Measurements from ENCODE around the gene GRID2.

GRID2 gene

DNA sequence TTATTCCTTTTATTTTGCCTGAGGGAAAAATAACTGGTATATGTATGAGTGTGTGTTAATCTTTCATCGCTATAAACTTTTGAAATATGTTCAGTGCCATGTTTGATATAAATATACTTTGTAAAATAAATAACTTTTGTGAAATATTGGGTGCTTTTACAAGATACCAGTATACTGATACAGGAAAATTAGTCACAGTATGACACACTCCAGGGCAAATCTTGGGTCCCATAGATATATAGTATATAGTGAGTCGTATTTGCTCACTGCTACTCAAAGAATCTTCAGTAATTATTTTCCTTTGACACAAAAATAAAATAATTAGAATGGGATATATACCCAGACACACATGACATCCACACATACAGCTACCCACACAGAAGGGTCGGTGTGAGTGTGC lies 472.3 kb downstream of the GRID2 start:
- no peak for DNase-seq

DNA sequence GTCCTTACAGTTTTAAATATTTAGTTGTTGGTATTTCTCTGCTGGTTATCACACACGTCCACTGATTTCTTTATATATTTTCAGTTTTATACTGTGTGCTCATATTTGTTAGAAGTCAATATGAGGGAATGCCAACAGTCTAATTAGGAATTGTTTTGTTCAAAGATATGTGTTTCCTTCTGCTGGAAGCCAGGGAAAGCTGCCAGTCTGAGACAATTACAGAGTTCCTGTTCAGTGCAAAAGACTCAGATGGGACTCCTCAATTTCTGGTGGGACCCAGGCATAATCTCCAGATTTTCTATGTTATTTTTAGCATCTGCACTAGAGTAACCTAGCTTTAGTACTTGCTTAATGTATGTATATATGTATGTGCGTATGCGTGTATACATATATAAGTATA lies 486.0 kb downstream of the GRID2 start:
- DNase-seq, result no peak

DNA sequence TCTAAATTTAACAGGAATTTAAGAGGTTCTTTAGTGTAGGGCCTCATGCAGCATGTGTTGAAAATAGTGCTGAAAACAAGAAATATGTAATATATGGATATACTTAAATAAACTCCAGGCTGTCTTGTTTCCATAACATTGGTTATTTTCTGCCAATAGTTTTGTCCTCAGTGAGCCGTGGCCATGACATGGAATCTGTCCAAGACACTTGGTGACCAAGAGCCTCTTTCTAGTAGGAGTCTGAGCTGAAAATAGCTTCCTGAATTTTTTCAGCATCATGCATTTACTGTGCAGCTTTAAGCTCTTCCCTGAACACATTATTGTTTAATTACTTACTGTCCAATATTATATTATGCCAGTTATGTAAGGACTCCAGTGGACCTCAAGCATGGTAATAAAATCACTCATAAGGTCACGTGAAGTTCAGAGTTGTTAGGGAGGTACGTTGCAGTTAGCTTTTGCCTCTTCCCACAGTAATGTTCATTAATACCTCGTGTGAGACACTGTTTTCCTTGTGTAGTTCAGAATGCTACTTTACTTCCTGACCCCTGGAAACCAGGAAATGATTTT lies 488.2 kb downstream of the GRID2 start:
- DNase-seq, result no peak

DNA sequence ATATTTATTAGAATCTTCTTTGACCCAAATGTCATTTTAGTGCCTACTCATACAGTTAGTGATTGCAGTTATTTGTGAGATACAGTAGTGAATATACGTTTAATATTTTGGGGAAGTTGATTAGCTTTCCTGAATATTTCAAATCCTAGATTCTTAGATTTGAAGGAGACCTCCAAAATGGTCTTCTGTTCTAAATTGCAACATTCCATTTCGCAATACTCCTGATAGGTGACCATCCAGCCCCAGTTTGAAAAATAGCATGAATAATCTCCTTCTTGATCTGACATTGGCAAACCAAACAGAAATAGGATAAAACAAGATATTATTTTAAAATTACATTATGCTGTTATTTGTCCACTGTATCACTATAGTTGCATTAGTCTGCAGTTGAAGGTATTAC lies 505.6 kb downstream of the GRID2 start:
- no peak for DNase-seq

DNA sequence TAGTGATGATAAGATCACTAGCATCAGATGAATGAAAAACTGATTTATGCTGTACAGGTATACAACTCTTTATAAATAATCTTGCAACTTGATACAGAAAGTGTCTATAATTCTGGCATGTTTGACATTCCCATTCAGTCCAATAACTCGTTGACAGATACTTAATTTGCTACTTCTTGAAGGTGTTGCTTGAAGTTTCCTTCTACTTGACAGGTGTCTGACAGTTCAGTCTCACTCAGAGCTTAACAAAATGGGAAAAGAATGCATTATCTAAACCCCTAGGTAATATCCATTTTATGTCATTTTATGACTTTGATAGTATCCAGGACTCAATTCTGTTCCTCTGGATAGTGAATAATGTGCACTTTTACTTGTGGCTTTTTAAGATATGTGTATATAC lies 508.9 kb downstream of the GRID2 start:
- no peak for DNase-seq

DNA sequence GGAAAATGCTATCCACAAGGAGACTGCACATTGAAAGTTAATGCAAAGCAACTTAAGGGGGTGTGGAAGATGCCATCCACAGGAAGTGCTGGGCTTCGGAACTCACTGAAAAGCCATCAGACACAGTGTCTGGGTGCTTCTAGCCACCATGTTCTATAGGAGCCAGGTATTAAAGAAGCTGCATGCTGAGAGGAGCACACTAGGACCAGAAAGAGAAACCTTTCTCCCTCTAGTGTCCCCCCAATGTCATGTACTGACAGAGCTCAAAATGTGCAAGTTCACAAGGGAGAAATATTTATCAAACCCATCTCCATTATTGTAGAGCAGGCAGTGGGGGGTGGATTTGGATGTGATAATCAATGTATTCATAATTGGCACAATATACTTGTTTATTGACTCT lies 510.9 kb downstream of the GRID2 start:
- DNase-seq, result no peak

DNA sequence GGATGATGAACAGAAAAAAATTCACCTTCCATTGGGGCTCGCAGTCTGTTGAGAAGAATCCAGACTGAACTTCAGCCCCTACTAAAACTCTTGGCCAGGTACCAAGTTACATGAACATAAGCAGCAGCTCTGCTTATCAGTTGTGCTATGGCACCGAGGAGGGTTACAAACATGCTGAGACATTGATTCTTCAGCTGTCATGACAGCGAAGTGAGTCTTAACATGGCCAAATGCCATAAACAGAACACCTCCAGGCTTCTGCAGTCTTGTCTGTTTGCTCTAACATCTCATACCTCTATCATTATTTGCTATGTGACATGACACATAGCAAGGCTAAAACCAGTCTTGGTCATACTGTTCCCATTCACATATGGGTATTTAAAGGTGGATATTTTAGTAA lies 521.5 kb downstream of the GRID2 start:
- DNase-seq, result no peak

DNA sequence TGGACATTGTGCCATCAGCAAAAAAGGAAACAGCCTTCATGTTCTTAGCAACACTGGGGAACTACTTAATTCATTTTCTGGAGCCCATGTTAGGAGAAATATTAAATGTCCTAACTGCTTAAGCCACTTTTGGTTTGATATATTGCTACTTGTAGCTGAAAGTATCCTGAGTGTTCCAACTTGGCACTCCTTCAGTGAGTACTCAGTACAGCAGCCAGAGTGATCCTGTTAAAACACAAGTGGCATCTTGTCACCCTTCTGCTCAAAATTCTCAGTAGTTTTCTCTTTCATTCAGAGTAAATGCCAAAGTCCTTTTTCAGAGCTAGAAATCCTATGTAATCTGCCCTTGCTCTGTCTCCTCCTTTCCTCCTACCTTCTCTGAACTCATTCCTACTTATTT lies 522.0 kb downstream of the GRID2 start:
- no peak for DNase-seq

DNA sequence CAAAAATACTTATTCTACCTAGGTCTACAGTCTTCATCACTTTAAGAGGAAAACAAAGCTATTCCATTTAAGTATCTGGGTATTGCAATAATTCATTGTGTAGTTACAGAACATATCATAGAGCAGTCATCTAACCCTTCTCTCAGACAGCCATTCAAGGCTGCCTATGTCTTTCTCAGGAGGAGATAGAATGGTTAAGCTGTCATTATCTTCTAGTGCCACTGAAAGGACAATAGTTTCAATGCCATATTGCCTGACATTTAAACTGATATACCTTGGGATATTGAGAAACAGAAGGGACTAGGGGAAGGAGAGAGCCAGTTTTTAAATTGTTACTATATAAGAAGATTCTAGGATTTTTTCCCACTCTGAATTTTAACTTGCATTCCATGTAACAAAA lies 527.0 kb downstream of the GRID2 start:
- DNase-seq, result no peak

DNA sequence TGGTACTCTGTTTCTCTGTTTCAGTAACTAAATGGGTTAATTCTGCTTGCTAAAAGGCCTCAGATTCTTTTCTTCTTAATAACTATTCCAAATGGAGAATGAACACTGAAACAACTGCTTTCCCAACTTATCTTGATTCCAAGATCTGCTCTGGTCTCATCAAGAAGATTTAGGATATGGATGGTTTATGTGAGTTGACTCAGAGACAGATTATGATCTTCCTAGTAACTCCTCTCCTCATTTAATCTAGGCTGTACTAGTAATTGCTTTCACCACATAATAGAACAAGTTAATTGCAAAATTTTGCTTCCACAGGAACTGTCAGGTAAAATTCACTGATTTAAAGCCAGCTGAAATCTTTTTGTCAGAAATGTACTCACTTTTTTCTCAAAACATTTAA lies 537.1 kb downstream of the GRID2 start:
- DNase-seq, result no peak

DNA sequence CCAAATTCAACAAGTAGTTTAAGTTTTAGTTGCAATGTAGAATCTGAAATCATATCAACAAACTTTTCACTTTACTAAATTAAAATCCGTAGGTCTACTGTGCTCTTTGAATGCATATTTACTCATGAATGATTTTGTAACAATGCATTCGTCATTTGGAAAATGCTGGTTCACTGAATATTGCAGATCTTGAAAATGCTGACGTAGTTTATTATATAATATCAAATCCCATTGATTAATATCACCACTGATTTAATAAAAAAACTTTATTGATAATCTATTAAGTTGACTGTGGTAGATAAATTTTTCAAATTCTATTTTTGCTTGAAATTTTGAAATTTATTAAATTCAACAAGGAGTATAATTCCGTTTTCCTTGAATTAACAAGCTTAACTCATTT lies 540.0 kb downstream of the GRID2 start:
- no peak for DNase-seq

DNA sequence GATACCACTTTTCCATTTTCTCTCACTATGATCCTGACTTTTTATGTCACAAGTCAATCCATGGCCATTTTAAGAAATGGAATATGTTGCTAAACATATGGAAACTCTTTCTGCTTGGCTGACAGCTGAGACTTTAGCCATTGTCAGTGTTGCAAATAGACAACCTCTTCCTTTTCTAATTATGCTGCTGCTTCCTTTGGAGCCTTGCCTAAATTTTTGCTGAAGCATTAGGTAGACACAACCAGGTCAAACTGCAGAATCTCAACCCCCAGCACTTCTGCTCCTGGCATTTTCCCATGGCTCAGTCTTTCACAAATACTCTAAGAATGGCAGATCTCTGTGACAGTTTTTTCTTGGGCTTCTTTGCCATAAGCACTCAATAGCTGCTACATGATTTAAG lies 543.3 kb downstream of the GRID2 start:
- DNase-seq, result no peak

DNA sequence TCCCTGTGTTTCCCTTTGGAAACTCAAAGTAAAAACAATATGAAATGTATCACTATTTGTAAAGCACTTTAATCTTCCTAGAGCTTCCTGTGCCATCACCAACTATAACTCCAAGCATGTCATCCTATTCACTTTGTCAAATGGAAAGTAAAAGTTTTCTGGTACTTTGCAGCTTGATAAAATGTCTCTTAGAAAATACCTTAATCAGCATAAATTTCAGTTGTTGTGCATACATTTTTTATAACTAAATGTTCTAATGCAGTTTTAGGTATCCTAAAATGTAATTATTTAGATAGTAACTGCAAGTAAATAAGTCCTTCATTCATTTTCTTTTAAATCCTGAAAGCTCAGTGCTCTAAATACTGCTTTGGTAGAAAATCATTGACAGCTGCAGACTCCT lies 558.7 kb downstream of the GRID2 start:
- DNase-seq, result no peak

DNA sequence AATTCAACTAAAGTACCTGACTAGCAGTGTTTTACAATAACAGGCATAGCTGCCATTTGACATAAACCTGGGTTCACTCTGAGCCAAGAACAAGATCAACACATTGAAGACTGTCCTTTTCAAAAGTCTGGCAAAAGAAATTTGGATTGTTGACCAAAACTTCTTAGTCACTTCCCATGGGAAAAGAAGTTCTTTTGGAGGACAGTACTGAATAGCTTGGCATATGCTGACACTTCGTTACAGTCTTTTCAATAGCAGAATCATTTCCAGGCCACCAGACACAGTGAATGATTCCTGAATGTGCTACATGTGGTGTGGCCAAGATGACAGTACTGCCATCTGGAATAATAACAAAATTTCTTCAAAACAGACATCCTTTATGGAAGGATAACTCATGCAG lies 560.3 kb downstream of the GRID2 start:
- DNase-seq, result no peak

DNA sequence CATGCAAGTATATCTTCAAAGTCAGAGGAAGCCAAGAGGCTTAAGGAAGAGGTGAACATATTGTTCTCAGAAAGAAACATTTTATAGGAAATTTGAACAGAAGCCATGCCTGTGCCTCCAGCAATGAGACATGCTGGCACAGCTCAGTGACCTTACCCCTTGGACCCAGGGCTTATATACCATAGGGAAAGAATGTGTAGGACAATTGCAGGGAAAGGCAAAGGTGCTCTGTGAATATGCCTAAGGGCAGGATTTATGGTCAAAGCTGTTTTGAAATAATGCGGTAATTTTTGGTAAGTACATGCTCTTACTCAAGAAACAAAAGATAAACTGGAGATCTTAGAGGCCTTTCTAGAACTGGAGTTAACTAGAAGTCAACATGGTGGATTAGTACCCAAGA lies 568.8 kb downstream of the GRID2 start:
- DNase-seq, result no peak

DNA sequence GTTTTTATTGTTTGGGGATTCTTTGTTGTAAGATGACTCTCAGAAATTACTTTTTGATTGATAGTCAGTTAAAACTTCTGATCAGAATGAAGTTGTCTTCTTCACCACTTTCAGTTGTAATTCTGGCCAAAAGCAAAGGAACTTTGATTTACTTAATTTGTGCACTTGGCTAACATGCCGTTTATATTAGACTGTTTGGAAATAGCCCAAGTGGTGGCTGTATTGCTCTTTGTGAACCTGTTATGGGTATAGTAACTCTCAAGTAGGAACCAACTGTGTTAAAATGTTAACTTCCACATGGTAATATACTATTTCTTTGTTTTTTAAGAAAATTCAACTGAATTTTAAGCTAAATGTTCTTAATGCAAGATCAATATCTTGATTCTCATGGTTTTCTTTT lies 581.9 kb downstream of the GRID2 start:
- no peak for DNase-seq

DNA sequence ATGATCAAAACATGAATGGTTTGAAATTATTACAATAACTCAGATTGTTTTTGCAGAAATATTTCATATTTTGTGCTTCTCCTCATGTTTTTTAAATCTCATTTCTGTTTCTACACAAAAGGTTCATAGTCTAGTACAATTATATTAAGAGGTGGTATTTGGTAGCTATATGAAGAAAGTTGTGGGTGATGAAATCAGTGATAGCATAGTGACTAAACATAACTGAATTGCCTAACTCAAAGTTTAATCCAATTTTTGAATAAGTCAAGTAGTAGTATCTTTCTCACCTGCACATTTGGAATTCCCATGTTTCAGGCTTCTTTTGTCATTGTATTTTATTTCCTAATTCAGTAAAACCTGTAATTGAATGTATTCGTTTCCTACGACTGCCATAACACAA lies 648.7 kb downstream of the GRID2 start:
- no peak for DNase-seq

DNA sequence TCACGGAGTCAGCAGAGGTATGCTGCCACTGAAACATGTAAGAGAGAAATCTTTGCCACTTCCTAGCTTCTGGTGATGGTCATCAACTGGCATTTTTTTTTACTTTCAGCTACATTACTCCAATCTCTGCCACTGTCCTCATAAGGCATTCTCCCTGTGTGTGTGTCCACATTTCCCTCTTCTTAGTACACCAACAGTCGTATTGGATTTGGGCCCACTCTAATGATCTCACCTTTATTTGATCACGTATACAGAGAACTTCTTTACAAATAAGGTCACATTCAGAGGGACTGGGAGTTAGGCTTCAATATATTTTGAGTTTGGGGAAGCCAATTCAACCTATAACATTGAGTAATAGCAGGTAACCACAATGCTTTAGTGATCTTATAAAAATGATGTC lies 649.1 kb downstream of the GRID2 start:
- no peak for DNase-seq

DNA sequence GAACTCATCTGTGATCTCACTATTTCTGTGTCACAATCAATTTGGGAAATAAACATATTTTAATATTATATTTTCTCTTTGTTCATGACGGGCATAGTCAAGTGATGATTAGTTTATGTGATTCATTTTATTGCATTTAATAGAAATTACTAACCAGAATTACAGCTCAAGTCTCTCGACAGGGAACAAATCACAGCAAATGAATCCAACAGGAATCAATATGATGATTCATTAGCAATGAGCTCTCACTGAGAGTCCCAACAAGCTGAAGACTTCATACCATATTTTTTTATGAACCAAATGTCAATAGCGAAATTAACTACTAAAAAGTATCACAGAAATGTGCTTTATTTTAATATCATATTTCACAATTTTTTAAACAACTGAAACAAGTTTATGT lies 649.7 kb downstream of the GRID2 start:
- no peak for DNase-seq

DNA sequence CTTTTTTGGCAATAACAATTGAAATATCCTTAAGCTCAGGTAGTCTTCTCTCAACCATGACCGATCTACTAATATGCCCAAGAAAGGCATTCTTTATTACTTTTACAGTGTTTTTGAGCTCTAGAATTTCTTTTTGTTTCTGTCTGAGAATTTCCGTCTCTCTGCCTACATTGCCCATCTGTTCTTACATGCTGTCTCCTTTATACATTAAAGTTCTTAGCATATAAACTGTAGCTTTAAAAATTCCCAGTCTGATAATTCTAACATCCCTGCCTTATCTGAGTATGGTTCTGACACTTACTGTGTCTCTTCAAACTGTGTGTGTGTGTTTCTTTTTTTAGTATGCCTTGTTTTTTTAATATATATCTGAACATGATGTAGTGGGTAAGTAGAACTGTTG lies 658.1 kb downstream of the GRID2 start:
- DNase-seq, result no peak

DNA sequence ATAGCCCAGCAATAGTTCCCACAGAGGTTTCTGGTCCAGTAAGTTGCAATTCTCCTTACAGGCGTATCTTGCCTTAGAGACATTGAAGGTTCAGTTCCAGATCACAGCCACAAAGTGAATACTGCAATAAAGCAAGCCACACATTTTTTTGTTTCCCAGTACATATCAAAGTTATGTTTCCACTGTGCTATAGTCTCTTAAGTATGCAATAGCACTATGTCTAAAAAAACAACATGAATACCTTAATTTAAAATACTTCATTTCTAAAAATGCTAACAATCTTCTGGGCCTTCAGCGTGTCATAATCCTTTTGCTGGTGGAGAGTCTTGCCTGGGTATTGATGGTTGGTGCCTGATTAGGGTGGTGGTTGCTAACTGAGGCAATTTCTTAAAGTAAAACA lies 659.1 kb downstream of the GRID2 start:
- no peak for DNase-seq

DNA sequence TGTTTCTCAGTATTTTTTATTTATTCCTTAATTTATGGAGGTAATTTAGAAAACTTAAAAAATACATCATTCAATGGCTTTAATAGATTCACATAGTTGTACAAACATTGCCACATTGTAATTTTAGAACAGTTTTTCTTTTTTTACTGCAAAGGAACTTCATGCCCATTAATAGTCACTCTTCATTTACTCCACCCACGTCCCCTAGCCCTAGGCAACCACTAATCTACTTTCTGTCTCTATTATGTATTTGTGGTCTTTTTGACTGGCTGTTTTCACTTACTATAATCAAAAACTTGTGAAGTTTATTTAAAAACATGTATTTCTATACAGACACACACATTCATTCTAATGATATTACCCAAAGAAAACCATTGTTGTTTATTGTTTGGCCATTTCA lies 664.8 kb downstream of the GRID2 start:
- no peak for DNase-seq

DNA sequence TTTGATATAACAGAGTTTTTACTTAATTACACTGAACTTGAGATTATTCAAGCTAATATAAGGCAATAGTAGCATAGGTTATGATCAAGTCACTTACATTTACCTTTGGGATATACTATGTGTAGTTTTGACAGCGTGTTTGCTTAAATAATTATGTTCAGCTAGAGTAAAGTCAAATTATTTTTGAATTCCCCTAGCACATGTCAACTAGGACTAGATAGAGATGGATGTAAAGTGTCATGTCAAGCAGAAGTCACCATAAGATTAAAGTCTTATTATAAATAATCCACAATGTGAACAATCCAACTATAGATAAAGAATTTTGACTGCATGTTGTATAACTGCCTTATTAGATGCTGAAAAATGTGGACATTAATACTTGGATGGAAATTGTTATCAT lies 665.2 kb downstream of the GRID2 start:
- DNase-seq, result no peak

DNA sequence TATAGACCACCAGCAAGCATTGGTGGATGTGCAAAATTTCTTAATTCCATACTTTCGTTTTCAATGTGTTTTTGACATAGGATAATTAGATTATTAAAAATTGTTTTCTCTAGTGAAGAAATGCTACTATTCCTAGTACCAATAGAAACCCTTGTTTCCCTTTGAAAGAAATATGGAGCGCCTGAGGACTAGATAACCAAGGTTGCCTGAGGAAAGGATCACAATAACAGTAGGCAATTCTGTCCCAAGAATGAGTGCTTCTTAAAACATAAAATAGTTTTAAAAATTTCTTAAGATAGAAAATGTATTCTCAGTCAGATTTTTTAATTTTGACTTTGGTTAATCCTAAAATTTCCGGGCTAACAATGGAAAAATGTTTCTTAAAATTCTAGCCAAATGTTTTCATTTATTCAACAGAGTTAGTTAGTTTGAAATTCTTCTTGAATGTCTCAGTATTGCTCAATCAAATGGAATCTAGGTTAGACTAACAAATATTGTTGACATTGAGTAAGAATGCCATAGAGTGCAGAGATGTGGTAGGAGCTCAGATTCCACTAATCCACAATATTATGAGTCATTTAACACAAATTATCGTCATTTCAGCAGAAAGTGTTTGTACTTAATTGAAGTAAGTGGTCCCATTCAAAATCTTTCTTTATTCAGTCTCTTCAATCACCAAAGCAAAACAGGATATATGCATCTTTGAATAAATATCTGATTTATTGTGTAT lies 666.0 kb downstream of the GRID2 start:
- DNase-seq, result no peak

DNA sequence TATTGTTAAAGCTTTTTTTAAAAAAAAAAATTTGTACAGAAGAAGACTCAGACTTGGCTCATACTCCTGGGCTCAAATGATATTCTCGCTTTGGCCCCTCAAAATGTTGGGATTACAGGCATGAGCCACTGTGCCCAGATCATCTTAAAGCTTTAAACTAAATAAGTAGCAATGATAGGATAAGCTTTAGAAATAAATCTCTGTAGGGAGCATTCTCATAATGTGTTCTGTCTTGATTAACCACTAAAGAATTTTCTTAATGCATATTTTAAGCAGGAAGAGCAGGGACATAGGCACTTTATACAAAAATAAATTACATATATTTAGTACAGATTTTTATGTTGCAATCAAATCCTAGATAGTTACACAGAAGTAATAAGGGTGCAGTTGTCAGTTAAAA lies 667.2 kb downstream of the GRID2 start:
- no peak for DNase-seq

Measured in NCI-H187 treated with DMSO at 0.1 percent for 48 hours (cell line).